HUES48 (cell line): ENCODE measurements around the gene RTP5.

Experiments
- H3K27ac ChIP-seq: one replicate; pipeline ENCODE4 v1.7.0; 2013; ENCODE audit warnings: low read depth, low read length, inconsistent platforms
- H3K27me3 ChIP-seq: 2 replicates; pipeline ENCODE4 v1.6.1; 2013; ENCODE audit warnings: mild to moderate bottlenecking, low read length; ENCODE audit not compliant: control insufficient read depth, insufficient read depth
- H3K36me3 ChIP-seq: 2 replicates; pipeline ENCODE4 v1.6.1; 2013; ENCODE audit warnings: low read length; ENCODE audit not compliant: control insufficient read depth, insufficient read depth
- H3K4me1 ChIP-seq: 2 replicates; pipeline ENCODE4 v1.6.1; 2013; ENCODE audit warnings: mild to moderate bottlenecking, low read length; ENCODE audit not compliant: control insufficient read depth, insufficient read depth
- H3K4me3 ChIP-seq: 2 replicates; pipeline ENCODE4 v1.5.1; 2013; ENCODE audit warnings: mild to moderate bottlenecking, low read depth, low read length
- H3K9ac ChIP-seq: 2 replicates; pipeline ENCODE4 v1.6.1; 2013; ENCODE audit warnings: mild to moderate bottlenecking, low read depth, low read length, moderate library complexity
- H3K9me3 ChIP-seq: 2 replicates; pipeline ENCODE4 v1.6.1; 2013; ENCODE audit warnings: low read length; ENCODE audit not compliant: control insufficient read depth, insufficient read depth

Gene RTP5

DNA sequence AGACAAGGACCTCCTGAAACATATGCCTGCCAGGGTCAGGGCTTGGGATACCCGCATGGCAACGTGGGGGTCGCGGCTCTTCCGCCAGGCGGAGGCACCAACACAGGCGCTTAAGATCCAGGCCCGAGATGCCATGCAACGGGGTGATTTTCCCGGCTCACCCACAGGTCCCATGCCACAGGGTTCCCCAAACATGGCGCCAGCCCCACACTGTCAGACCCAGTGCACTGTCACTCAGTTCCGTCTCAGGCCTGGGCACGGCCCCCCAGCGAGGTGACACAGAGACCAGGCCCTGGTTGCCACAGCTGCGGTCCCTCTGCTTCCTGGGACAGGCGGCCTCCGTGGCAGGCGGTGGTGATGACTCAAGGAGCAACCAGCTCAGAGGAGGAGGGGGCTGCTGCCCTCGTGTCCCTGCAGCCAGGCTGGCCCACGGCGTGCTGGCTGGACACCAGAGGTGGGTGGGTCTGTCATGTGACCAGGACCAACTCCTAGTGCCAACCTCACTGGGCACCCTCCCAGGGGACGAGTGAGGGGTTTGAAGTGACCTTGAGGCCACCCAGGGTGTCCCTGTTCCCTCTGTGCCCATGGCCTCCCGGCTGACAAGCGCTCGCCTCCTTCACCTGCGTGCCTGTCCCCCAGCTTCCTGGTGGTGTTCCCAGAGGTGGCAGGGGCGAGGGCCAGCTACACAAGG lies 15.7 kb upstream of the RTP5 start:
- Histone ChIP-seq H3K4me1 (no peaks in the 10 kb centered on the region), H3K4me3 (no peak overlapping the region), H3K9ac (no peak overlapping the region), H3K27ac (no peak overlapping the region), H3K27me3 (no peaks in the 10 kb centered on the region), H3K9me3 (no peaks in the 10 kb centered on the region), H3K36me3 (no peaks in the 10 kb centered on the region)

DNA sequence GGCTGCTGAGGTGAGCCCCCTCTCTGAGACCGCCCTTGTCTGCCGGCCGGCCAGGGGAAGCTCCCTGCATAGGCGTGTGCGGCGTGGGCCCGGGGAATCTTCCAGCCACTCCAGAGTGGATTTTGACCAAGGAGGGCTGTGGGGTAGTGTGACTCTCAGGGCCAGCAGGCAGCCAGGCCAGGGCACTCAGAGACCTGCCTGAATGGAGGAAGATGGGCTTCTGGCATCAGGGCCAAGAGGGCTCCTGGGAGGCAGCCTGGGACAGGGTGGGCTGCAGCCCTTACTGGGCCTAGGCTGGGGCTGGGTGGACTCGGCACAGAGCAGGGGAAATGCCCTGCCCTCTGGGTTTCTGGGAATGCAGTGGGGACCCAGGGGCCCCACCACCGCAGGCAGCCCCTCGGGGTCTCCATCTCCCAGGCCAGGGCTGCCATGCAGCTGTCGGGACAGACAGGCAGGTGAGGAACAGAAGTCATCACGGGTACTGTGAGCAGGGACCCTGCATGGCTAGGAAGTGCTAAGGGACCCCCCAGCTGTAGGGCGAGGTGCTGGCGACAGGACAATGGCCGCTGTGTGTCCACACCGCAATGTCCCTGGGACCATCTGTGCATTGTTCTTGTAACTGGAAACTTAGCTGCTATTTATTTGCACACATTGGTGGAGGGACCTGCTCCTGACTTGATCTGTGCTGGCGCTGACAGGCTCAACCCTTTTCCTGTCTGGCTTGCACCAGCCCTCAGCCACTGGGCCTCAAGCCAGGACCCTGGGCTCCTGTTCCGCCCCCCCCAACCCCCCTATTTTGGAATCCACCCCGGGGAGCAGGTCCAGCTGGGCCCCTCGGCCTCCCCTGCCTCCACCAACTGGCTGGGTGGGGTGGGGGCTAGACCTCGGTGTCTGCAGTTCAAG lies 14.9 kb upstream of the RTP5 start:
- Histone ChIP-seq H3K9ac (no peak overlapping the region), H3K4me3 (no peak overlapping the region), H3K27me3 (no peaks in the 10 kb centered on the region), H3K36me3 (no peaks in the 10 kb centered on the region), H3K9me3 (no peaks in the 10 kb centered on the region), H3K27ac (no peak overlapping the region), H3K4me1 (peaks cover 2% of the 10 kb centered on the region; the same call in 1 of the 2 replicates)

DNA sequence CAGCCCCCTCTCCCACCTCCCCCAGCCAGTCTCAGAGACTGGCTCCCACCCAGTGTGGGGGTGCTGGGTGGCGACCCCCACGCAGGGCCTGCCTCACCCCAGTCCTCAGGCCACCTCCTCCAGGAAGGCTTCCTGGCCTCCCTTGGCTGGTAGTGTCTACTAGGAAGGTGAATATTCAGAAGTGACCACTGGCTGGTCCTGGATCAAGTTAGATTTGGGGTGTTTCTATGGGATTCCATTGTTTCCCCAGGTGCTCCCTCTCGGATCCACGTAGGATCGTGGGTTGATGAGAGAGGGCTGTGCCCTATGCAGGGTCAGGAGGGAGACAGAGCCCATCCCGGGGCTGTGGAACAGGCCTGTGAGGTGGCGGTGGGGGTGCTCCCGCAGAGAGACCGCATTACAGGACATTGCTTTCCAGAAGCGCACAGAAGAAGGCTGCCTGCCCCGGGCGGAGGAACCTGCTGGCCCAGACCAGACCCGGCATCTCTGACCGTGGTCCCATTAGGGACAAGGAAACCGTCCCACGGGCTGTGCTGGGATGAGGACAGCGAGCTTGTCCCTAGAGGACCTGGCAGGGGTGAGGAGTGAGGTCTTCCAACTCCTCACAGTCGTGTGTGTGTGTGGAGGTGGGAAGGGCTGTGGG lies 14.2 kb upstream of the RTP5 start:
- Histone ChIP-seq H3K27me3 (no peaks in the 10 kb centered on the region), H3K4me3 (no peak overlapping the region), H3K4me1 (peaks cover 2% of the 10 kb centered on the region; the same call in 1 of the 2 replicates), H3K36me3 (no peaks in the 10 kb centered on the region), H3K9me3 (no peaks in the 10 kb centered on the region), H3K27ac (no peak overlapping the region), H3K9ac (no peak overlapping the region)

- Histone ChIP-seq H3K4me3 (no peak overlapping the region), H3K4me1 (peaks cover 2% of the 10 kb centered on the region; the same call in 1 of the 2 replicates), H3K27ac (no peak overlapping the region)
Measured at GRCh38 chr2:241855888-241856422, 13.6 kb upstream of the RTP5 start.

DNA sequence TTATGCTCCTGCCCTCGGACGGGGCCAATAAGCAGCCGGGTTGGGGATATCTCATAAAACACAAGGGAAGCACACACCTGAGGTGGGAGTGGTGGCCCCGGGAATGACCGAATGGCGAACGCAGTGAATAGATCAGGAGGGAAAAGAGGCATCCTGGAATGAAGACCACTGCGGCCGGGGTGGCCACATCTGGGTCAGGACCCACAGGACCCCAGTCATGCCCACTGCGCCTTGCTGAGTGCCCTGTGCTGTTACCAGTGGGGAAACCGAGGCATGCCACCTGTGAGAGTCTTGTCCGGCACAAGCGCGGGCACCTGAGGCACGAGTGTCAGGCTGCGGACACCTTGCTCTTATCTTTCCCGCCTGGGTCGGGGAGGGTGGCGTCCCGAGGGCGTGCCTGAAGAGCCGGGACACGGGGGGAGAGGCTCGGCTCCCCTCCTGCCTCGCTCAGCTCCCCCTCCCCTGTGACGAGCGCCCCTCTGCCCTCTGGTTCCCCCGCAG lies 12.4 kb upstream of the RTP5 start:
- no peaks in the 10 kb centered on the region for H3K27me3 ChIP-seq
- H3K27ac ChIP-seq, result no peak overlapping the region
- peaks cover 2% of the 10 kb centered on the region; the same call in 1 of the 2 replicates for H3K4me1 ChIP-seq
- no peak overlapping the region for H3K9ac ChIP-seq
- no peak overlapping the region for H3K4me3 ChIP-seq
- H3K9me3 ChIP-seq, result no peaks in the 10 kb centered on the region
- H3K36me3 ChIP-seq, result no peaks in the 10 kb centered on the region

More at GRCh38 chr2:241855888-241856422, 13.6 kb upstream of the RTP5 start:
- Histone ChIP-seq H3K27me3 (no peaks in the 10 kb centered on the region), H3K9me3 (no peaks in the 10 kb centered on the region), H3K9ac (no peak overlapping the region), H3K36me3 (no peaks in the 10 kb centered on the region)

DNA sequence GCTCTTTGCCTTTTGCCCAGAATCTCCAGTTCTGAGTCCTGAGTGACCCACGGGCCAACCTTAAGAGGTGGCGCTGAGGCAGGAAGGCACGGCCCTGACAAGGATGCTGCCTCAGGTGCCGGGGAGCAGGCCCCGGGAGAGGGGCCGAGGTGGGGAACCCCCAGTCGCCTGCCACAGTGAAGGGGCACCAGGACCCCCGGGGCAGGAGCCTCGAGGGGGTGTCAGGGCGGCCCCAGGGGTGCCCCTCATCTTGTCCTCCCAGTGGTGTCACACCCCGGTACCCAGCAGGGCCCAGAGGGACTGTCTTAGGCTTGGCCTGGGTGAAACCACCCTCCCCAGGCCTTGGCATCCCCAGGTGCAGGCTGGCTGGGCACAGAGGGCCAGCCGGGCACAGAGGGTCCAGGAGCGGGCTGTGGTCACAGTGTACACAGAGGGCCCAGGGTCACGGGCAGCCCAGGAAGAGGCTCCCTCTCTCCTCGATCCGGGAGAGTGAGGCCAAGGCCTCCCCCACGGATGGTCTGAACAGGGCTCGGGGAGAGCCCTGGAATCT lies 11.9 kb upstream of the RTP5 start:
- H3K4me3 ChIP-seq, result no peak overlapping the region
- no peaks in the 10 kb centered on the region for H3K9me3 ChIP-seq
- no peaks in the 10 kb centered on the region for H3K36me3 ChIP-seq
- no peak overlapping the region for H3K27ac ChIP-seq
- H3K27me3 ChIP-seq, result no peaks in the 10 kb centered on the region
- H3K9ac ChIP-seq, result no peak overlapping the region
- H3K4me1 ChIP-seq, result peaks cover 2% of the 10 kb centered on the region; the same call in 1 of the 2 replicates

- Histone ChIP-seq H3K9ac (no peak within 1 kb of the TSS), H3K27ac (no peak within 1 kb of the TSS), H3K27me3 (no peaks in the 10 kb centered on the region), H3K4me3 (no peak within 1 kb of the TSS), H3K9me3 (no peaks in the 10 kb centered on the region), H3K4me1 (peaks cover 2% of the 10 kb centered on the region; the same call in 1 of the 2 replicates), H3K36me3 (no peaks in the 10 kb centered on the region)
Measured at GRCh38 chr2:241858206-241859016, 11.1 kb upstream of the RTP5 start, which contains the start of gene PDCD1. Gene PDCD1, minus strand, starts transcription at chr2:241858894. Its CDS starts 56 bp downstream, at chr2:241858838.

DNA sequence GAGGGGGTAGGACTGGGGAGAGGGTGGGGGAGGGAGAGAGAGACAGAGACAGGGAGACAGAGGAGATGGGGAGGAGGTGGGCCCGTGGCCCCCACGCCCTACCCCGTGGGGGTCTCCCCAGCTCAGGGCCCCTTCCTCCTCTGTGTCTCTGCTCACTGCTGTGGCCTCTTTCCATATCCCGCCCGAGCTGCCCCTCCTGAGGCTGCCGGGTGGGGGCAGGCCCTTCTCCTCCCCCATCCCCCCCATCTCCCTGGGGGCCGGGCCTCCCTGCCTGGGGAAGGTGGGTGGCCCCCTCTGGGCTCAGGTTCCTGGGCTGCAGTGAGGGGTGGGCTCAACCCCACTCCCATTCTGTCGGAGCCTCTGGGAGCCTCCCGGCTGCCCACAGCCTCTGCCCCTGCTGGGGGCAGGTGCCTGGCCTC lies 10.5 kb upstream of the RTP5 start:
- no peak overlapping the region for H3K9ac ChIP-seq
- no peaks in the 10 kb centered on the region for H3K9me3 ChIP-seq
- H3K4me1 ChIP-seq, result peaks cover 2% of the 10 kb centered on the region; the same call in 1 of the 2 replicates
- H3K4me3 ChIP-seq, result no peak overlapping the region
- H3K27me3 ChIP-seq, result no peaks in the 10 kb centered on the region
- no peak overlapping the region for H3K27ac ChIP-seq
- H3K36me3 ChIP-seq, result no peaks in the 10 kb centered on the region

- no peaks in the 10 kb centered on the region for H3K9me3 ChIP-seq
- no peak overlapping the region for H3K4me3 ChIP-seq
- H3K27ac ChIP-seq, result no peak overlapping the region
- no peaks in the 10 kb centered on the region for H3K36me3 ChIP-seq
- H3K9ac ChIP-seq, result no peak overlapping the region
- peaks cover 2% of the 10 kb centered on the region; the same call in 1 of the 2 replicates for H3K4me1 ChIP-seq
- no peaks in the 10 kb centered on the region for H3K27me3 ChIP-seq
Measured at GRCh38 chr2:241859436-241860183, 9.9 kb upstream of the RTP5 start.
